ENCODE data around the gene GSTO2.
A peak's percentile ranks its signal among the peaks of the same experiment; 100 is the strongest.

DNA sequence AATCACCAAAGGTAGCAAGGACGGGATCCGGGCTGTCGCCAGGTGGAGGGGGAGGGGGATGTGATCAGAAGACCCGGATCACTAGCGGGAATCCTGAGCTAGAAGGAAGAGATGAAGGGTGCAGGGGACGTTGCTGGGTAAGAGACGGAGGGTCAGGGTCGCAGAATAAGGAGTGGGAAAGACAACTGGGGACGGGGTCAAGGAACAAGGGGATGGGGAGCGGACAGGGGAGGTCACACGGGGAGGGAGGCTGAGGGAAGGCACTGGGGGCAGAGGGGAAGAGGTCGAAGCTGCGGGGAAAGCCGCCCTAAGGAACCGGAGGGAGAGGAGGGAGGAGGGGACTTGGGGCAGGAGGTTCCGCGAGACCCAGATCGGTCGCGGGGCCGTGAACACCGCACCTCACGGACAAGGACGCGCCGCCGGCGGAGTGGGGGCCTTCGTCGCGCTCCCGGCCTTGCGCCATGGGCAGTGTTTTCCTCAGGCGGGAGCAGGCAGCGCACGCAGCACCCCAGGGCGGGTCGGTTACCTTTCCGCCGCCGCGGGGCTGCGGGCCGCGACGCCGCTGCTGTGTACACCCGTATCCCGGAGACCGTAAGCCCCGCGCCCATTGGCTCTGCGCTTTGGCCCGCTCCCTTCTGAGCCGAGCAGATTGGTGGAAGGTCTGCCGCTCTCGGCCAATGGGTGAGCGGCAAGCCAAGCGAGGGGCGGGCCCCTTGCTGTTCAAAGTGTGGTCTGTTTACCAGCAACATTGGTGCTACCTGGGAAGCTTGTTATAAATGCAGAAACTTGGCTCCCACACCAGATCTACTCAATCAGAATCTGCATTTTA lies 37.0 kb upstream of the GSTO2 start, which contains the start of gene CFAP43:
- TF ChIP-seq, protein P1, sequence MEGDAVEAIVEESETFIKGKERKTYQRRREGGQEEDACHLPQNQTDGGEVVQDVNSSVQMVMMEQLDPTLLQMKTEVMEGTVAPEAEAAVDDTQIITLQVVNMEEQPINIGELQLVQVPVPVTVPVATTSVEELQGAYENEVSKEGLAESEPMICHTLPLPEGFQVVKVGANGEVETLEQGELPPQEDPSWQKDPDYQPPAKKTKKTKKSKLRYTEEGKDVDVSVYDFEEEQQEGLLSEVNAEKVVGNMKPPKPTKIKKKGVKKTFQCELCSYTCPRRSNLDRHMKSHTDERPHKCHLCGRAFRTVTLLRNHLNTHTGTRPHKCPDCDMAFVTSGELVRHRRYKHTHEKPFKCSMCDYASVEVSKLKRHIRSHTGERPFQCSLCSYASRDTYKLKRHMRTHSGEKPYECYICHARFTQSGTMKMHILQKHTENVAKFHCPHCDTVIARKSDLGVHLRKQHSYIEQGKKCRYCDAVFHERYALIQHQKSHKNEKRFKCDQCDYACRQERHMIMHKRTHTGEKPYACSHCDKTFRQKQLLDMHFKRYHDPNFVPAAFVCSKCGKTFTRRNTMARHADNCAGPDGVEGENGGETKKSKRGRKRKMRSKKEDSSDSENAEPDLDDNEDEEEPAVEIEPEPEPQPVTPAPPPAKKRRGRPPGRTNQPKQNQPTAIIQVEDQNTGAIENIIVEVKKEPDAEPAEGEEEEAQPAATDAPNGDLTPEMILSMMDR (IDR thresholded peaks at IDR 0.05): peak in 1 of 5 experiments; percentile 45
- TF ChIP-seq POLR2A (IDR thresholded peaks at IDR 0.05): no peak
- TF ChIP-seq EP300 (IDR thresholded peaks at IDR 0.05): peak in 1 of 2 donors; percentile 67
